Activated CD4-positive, alpha-beta T cell treated with anti-CD3 and anti-CD28 coated beads, Interleukin-2, Interleukin-4, amounts not matched to agents 100 ng/mL and 50 ng/mL, durations not matched to agents 16 hours and 8 hours (primary cell): ENCODE data around the gene ZNF280B.
A peak's percentile ranks its signal among the peaks of the same experiment; 100 is the strongest.

ENCODE experiments used
- DNase-seq: peaks from one replicate; pipeline ENCODE4 v3.0.0-alpha.2; 2020; ENCODE audit warnings: low spot score

The ZNF280B gene, protein sequence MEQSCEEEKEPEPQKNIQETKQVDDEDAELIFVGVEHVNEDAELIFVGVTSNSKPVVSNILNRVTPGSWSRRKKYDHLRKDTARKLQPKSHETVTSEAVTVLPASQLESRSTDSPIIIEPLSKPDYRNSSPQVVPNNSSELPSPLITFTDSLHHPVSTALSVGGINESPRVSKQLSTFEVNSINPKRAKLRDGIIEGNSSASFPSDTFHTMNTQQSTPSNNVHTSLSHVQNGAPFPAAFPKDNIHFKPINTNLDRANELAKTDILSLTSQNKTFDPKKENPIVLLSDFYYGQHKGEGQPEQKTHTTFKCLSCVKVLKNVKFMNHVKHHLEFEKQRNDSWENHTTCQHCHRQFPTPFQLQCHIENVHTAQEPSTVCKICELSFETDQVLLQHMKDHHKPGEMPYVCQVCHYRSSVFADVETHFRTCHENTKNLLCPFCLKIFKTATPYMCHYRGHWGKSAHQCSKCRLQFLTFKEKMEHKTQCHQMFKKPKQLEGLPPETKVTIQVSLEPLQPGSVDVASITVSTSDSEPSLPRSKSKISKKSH

DNA sequence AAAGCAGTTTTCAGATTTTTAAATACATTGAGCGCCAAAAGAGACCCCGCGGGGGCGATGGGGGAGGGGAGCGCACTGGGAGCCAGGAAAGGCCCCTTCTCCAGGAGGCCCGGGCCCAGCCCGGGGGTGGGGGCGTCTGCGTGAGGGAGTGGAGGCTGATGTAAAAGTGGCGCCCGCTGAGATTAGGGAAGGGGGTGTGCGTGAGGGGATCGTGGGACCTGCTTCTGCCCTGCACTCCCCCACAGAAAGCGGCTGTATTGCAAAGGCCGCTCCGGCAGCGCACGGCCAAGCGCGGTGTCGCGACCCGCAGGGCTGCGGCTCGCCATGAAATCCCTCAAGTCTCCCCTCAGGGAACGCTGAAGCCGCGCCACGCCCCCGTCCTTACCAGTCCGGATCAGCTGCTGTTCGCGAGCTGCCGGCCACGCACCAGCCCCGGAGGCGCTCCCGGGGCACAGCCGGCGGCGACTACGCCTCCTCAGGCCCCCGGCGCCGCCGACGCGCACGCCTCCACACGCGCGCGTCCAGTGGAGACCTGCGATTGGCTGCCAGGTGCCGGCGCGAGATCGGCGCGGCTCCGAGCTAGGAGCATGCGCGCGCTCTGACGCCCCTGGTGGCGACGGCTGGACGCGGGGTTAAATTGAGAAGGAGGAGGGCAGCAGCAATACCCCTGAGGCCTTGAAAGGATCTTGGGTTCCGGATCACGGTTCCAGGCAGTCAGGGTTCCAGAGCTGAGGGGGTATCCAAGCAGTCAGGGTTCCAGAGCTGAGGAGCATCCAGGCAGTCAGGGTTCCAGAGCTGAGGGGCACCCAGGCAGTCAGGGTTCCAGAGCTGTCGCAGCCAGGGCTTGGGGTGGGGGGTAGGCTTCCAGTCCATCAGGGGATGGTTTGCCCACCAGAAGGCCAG lies at the start of gene ZNF280B:
Gene ZNF280B (minus strand): TSS at position 469 of the 903 bp plus-strand sequence. CDS start 19,344 bp downstream, outside the sequence.
- peak; percentile 91 for DNase-seq

DNA sequence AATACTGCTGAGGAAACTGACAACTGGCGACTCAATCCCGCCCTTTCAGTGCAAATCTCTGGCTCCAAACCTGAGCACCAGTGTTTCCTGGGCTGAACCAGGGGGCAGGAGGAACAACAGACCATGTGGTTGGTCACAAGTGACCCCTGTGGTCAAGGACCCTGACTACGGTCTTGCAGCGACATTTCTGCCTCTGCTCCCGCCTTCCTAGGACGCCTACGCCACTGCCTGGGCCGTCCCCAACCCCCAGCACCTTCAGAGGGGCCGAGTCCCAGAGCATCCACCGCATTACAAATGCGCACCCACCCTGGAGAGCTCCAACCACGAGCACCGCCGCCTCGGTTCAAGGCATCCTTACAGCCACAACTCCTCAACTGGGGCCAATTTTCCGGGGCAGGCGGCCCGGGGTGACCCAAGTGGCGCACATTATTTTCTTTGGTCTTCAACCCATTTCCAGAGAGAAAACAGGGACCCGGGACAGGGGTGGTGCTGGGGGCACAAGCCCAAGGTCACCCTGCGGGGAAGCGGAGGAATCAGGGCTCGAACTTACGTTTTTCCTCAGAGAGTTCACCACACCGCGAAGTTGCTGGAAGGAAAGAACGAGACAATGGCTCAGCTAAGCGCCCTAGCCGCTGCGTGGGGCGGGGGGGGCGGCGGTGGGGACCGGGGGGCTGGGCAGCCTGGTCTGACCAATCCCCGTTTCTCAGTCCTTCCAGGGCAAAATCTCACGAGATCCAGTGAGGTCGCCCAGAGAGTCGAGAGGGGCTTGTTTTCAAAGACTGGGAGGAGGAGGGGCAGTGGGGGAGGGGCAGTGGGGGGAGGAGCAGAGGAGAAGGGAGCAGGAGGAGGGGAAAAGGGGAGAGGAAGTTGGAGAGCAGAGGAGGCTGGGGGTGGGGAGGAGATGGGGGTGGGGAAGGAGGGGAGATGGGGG lies 48.7 kb upstream of the ZNF280B start:
- no peak for DNase-seq

DNA sequence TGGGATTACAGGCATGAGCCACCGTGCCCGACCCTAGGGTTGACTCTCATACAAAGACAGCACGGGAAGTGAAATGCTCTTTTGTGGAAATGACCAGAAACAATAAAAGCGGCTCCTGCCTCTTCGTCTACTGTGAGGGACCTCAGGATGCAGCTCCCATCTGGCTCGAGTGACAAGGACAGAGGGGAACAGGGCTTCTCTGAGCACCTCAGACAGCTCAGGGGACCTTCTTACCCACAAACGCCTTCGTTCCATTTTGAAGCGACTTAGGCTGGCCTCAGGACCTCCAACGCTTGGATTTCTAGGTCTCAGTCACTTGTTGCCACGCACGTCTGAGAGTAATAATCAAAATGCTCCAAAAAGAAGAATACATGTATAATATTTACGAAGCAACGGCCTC lies 48.0 kb upstream of the ZNF280B start:
- DNase-seq = no peak

DNA sequence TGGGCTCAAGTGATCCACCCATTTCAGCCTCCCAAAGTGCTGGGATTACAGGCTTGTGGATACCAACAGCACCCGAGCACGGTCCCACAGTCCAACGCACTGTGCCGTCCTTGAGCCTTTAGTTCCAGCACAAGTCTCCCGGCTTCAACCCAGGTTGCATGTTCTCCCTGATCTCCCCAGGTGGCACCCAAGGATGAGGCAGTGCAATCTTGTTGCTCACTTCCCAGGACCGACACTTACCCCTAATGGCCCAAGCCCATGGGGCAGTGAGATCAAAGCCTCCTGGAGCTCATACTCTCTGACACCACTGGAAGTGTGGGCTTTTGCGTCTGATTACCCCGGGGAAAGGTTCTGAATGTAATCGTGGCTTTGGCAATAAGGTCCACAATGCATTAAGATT lies 47.1 kb upstream of the ZNF280B start:
- no peak for DNase-seq

DNA sequence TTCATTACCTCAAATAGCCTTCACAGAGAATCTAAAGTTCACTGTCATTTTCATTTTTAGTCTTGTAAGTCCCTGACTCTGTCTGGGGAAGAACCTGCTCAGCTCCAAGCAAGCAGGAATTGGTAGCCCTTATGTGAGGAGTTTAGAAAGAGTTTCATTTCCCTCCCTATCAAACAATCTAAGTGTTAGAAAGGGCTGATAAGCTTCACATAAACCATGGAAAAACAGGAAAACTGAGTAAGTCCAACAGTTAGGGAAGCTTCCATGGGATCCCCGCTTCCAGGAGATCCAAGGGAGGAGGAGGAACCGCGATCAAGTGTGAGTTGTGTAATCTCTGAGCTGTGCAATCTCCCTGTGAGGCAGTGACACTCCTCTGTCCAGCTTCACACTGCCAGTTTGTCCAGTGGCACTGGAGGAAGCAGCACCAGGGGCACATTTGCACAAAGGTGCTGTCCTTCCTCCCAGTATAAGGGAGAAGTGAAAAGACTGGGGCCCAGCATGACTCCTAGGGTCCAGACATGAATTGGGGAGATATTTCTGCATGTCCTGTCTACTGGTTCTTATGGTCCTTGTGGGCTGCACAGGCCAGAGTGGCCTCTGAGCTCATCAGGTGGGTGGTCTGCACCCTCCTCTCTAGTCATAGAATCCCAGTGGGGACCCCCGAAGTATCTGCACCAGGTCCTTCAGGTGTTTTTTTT lies 46.2 kb upstream of the ZNF280B start:
- no peak for DNase-seq

DNA sequence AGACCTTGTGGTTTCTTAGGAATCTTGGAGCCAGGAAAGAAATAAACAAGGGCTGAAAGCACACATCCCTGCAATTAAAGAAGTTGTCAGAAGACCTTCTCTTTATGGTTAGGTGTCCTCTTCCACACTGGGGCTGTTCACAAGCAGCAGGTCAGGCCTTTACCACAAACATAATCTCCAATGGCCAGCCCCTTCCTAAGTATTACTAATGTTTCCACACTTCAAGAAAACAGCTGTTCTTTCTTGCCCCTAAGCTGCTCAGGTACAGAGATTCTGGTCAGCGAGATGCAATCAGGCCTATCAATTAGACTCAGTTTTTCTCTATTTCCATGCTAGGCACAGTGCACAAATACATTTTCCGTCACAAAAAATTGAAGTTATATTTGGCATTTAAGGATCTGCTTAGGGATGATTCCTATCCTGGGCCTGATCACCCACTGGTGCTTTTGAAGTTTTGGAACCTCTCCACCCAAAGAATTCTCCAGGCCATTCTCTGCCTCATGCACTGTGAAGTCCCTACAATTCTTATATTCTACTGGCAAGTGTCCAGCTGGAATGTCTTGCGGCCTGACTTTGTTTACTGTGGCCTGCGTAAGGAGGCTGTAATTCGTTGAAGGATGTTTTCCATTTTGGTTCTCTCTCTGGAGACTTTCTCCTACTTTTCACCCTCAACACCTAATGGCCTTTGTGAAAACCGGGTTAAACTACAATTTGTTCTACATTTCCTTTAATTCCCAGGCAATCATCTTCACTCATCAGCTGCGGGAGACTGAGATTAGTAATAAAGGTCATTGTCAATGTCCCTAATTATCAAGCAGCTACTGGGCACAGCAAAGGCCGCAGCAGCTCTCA lies 45.4 kb upstream of the ZNF280B start:
- no peak for DNase-seq

DNA sequence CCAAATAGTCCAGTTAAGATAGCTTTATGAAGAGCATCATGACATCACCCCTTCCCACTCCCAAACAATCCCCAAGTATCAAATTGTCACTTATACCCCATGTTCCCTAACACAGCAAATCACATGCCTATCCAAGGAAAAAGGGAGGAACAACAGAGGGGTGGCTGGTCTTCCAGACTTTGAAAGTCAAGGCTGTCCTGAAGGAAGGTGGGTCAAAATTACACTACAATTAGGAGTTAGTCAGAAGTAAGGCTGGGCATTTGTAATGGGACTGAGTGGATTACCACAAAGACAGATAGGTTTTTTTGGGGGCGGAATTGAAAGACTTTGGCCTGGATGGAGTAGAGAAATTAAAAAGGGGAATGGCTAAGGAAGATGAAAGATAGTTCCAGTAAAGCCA lies 44.6 kb upstream of the ZNF280B start:
- no peak for DNase-seq

DNA sequence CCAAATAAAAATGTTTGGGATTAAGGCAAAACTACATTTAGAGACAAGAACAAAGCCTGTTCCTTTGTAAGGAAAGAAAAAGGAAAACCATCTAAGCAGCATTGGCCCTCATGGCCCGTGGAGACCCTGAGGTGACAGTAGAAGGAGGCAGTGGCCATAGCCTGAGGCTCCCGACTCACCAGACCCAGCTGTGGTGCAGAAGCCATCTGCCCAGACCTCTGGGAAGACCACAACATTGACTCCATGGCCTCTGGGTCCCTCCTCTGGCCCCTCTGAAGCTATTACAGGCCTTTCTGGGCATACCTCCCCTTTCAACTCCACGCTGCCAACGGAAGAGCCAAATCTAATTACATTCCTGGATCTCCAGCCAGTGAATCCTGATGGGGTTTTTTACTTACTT lies 44.1 kb upstream of the ZNF280B start:
- DNase-seq = no peak

DNA sequence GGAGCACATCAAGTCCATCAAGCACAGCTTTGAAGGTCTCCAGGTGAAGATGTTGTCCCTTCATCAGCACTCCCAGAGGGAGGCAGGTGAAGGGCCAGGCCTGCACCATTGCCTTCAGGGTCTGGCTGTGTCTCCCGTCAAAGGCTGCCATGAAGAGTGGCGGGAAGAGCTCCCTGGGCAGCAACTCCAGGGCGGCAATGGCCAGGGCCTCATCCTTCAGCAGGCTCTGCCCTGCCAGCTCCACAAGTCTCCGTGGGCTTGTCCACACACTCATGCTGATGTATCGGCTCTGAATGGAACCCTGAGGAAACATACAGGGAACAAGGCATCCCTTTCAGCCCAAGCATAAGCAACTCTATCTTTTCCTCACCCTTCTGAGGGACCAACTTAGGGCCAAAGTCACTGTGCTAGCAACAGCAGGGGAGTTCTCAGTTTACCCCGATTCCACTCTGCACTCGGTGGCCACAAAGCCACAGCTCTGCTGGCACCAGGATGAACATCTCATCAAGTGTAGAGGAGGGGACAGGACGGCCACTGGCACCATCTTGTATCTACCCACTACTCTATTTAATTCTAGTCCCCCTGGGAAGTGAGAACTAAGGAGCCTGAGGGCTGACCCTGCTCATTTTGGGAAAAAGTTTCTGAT lies 42.4 kb upstream of the ZNF280B start:
- DNase-seq = no peak

DNA sequence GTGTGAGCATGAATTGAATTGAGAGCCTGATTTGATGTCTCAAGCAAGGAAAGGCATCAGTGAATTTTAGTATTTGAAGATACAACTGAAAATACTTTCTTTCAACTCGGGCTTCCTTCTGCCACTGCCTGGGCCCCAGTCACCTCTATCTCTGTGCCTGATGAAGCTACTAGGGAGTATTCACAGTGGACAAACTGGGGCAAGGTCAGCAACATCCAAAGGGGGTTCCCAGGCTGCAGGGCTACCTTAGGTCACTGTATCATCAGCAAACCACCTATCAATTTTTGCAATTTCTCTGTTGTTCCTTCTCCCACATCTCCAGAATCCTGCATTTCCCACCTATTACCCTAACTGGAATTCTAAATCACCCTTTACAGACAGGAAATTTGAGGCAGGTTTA lies 40.4 kb upstream of the ZNF280B start:
- no peak for DNase-seq

DNA sequence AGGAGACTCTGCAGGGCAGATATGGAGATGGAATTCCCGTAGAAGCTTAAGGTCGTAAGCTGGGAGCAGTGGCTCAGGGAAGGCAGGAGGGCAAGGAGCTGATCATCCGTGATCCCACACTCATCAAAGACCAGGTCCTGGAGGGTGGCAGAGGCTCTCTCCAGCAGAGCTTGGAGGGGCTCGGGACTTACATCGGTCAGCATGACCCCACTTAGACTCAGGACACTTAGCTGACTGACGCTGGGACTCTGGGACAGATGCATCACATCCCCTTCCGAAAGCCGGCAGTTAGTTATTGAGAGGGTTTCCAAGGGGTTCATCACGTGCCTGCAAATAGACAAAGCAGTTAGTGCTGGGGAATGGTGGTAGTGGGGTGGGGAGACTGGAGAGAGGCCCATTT lies 39.8 kb upstream of the ZNF280B start:
- no peak for DNase-seq

DNA sequence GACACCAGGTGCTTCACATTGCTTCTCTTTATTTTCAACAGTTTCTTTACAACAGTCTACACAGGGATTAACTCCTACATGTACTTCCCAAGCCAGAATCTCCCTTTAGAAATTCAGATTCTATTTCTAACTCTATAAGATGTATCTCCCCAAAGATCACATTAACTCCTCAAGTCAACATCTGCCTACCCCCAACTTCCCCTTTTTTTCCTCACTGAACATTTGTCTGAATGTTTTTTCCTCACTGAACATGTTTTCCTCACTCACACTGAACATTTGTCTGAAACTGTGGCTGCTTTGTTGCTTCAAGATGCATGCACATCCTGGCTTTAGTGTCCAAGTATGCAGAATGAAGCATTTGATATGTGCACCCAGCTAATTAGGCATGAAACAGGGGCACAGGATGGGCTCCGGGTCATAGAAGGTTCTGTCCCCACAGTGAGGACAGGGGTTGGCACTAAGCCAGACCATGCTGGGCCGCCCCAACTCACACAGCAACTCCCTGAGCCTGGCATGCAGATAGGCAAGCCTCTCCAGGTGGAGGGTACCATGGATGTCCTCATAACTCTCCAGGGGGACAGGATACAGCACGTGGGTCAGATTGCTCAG lies 39.3 kb upstream of the ZNF280B start:
- no peak for DNase-seq

DNA sequence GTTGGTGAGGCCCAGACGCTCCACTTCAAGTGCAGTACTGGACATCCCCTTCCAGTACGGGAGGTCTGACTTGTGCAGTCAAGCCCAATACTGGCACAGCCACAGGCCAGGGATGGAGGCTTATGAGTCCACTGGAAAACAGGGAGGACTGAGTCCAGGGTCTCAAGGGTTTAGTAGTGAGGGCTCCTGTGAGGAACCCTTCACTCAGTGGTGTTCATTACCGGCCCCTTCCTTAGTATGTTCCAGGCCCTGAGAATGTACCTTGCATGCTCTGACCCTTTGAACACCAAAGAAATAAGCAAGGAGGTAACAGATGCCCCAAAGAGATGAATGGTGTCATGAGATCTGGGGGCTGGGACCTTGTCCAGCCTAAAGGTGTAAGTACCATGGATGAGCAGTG lies 38.7 kb upstream of the ZNF280B start:
- no peak for DNase-seq

DNA sequence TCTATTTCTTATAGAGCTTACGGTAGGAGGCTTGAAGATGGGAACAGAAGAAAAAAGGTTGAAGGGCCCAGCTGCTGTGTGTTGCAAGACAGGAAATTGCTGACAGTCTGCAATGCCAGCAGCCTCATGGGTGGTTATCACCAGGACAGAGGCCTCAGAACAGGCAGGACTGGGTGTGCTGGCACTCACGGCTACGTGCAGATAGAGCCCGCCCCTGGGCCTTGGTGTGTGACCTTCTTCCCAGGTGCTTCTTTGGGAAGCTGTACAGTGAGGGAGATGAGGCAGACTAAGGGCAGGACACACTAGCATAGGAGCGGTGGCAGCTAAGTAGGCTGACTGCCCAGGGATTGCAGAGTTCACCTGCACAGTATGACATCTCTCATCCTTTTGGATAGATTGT lies 37.9 kb upstream of the ZNF280B start:
- no peak for DNase-seq

DNA sequence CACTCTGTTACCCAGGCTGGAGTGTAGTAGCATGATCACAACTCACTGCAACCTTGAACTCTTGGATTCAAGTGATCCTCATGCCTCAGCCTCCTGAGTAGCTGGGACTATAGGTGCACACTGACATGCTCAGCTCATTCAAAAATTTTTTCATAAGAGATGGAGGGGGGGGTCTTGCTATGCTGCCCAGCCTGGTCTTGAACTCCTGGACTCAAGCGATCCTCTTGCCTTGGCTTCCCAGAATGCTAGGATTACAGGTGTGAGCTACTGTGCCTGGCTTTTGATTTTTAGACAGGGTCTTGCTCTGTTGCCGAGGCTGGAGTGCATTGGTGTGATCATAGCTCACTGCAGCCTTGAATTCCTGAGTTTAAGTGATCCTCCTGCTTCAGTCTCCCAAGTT lies 36.5 kb upstream of the ZNF280B start:
- DNase-seq = no peak

DNA sequence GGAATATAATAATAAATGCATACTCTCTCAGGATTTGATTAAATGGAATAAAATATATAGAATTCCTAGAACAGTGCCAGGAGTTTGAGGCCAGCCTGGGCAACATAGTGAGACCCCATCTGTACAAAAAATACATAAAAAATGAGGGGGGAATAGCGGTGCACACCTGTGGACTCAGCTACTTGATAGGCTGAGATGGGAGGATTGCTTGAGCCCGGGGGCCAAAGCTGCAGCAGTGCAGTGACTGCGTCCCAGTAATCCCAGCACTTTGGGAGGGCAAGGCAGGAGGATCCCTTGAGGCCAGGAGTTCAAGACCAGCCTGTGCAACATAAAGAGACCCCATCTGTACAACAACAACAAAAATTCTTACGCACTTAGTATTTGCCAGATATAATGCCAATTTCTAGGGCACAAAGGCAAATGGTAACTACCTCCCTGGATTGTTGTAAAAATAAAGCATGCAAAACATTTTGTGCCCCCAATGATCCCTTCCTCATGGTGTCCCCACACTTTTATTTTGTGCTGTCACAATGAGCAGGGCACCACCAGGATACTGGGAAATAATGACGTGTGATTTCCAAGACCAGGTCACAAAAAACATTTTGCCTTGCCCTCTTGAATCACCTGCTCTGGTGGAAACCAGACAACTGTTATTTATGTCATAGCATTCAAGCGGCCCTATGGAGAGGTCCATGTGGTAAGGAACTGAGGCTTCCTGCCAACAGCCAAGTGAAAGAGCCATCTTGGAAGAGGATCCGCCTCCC lies 29.9 kb upstream of the ZNF280B start:
- no peak for DNase-seq

DNA sequence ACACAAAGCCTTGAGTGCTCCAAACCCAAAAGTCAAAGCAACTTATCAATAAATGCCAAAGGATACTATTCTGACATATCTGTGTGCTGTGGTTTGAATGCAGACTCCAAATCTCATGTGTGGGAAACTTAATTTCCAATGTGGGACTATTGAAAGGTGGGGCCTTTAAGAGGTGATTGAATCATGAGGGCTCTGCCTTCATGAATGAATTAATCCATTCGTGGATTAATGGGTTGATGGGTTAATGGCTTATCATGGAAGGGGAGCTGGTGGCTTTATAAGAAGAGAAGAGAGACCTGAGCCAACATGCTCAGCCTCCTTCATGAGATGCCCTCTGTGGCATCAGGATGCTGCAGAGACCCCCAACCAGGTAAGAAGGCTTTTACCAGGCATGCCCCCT lies 28.4 kb upstream of the ZNF280B start:
- DNase-seq = no peak

DNA sequence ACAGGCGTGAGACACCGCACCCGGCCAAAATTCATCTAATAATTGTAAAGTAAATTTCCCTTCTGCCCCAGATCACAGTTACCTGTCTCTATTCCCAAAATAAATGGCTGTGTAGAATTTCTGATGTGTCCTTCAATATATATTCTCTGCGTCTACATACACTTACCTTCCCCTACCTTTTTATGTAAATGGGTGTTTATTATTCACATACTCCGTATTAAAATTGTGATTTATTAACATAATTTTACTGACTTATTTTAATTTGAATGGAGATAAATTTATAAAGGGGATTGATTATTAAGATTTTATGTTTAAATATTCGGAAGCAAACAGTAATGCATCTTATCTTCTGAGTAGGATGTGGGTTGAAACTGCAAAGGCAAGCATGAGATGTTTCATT lies 28.0 kb upstream of the ZNF280B start:
- no peak for DNase-seq

DNA sequence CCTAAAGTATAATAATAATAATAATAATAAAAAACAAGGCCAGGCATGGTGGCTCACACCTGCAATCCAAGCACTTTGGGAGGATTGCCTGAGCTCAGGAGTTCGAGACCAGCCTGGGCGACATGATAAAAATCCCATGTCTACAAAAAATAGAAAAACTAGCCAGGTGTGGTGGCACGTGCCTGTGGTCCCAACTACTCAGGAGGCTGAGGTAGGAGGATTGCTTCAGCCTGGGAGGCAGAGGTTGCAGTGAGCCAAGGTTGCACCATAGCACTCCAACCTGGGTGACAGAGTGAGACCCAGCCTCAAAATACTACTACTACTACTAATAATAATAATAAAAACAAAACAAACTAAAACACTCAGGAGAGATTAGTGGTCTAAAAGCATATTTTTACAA lies 27.1 kb upstream of the ZNF280B start:
- no peak for DNase-seq
